A549 (cell line): ENCODE data around the gene HCFC2. TPM values are rescaled to one million over a fixed set of nuclear protein-coding genes. Genes with fewer than 3 reads are reported as not detected.

Source experiments
- ATAC-seq, 2 experiments: fragments of 200-7000 bp in 1 of 2; fragments of >200 bp in 1 of 2; cut with Nextera tagmentation in 1 of 2; cut with Tn5 transposase in 1 of 2; 3 replicates each; pipeline versions ENCODE4 v1.8.0 to v1.9.1; 2018 to 2020; ENCODE audit warnings: mild to moderate bottlenecking in 1 of 2, moderate library complexity in 1 of 2
- CTCF ChIA-PET: fragments of 300-600 bp; sonication (Branson Sonifier 250); formaldehyde crosslinking; extraction: SDS; loops from one replicate; lab custom pipeline; 2021; ENCODE audit warnings: antibody characterized with exemption, inconsistent platforms; lab: Yijun Ruan, JAX
- POLR2A ChIA-PET: fragments of 350-600 bp; formaldehyde crosslinking; extraction: SDS; loops from one replicate; lab custom pipeline; 2021; ENCODE audit warnings: antibody characterized with exemption, inconsistent platforms; lab: Yijun Ruan, JAX
- DNase-seq, 2 experiments: peaks; one replicate each; pipeline versions ENCODE4 v3.0.0 to v3.0.0-alpha.2; 2011 to 2016; ENCODE audit warnings: low read depth in 1 of 2, low spot score in 1 of 2
- FAIRE-seq: peaks from 2 replicates; lab custom pipeline; 2011; peaks lifted over from hg19 to GRCh38; lab: Jason Lieb, UNC
- H3K27ac ChIP-seq, 2 experiments: fragments of >200 bp; sonication (Bioruptor Twin); formaldehyde crosslinking; 3 replicates each; pipeline ENCODE4 v1.5.1; 2016 to 2017
- H3K4me1 ChIP-seq: fragments of >200 bp; sonication (Bioruptor Twin); formaldehyde crosslinking; 3 replicates; pipeline ENCODE4 v1.6.1; 2016
- H3K4me2 ChIP-seq: fragments of >200 bp; sonication (Bioruptor Twin); formaldehyde crosslinking; 3 replicates; pipeline ENCODE4 v1.6.1; 2016
- H3K4me3 ChIP-seq: fragments of >200 bp; sonication (Bioruptor Twin); formaldehyde crosslinking; 3 replicates; pipeline ENCODE4 v1.5.1; 2016
- H3K9me3 ChIP-seq: fragments of >200 bp; sonication (Bioruptor Twin); formaldehyde crosslinking; 3 replicates; pipeline ENCODE4 v1.6.1; 2016
- ATOH8 ChIP-seq: fragments of 250-450 bp; sonication (Bioruptor Pico); IDR thresholded peaks from 2 replicates; pipeline ENCODE4 v1.5.0; 2020; ENCODE audit warnings: low read depth, mild to moderate bottlenecking, moderate library complexity
- BCL3 ChIP-seq: fragments of >200 bp; sonication (Bioruptor Twin); formaldehyde crosslinking; IDR thresholded peaks from 3 replicates; pipeline ENCODE4 v1.6.1; 2016
- BHLHE40 ChIP-seq: IDR thresholded peaks from 2 replicates; pipeline ENCODE4 v1.6.1; 2012; ENCODE audit warnings: low read depth, low read length, inconsistent platforms
- CBX2 ChIP-seq: fragments of 200-600 bp; sonication (generic); IDR thresholded peaks from 2 replicates; pipeline ENCODE4 v1.6.1; 2016; ENCODE audit warnings: low read depth, mild to moderate bottlenecking, borderline replicate concordance
- CBX8 ChIP-seq: fragments of 200-600 bp; sonication (generic); IDR thresholded peaks from 2 replicates; pipeline ENCODE4 v1.6.1; 2016
- E2F6 ChIP-seq: IDR thresholded peaks from 2 replicates; pipeline ENCODE4 v1.6.1; 2012; ENCODE audit warnings: low read depth, borderline replicate concordance
- EHF ChIP-seq: fragments of 250-450 bp; sonication (Bioruptor Pico); IDR thresholded peaks from 2 replicates; pipeline ENCODE4 v1.5.0; 2020; ENCODE audit warnings: mild to moderate bottlenecking
- EHMT2 ChIP-seq: fragments of 200-600 bp; sonication (generic); IDR thresholded peaks from 2 replicates; pipeline ENCODE4 v1.6.1; 2016; ENCODE audit warnings: antibody characterized with exemption, low read depth, mild to moderate bottlenecking, moderate library complexity
- FOXS1 ChIP-seq: fragments of 250-450 bp; sonication (Bioruptor Pico); IDR thresholded peaks from 2 replicates; pipeline ENCODE4 v1.5.0; 2020; ENCODE audit warnings: mild to moderate bottlenecking, moderate library complexity
- GATA3 ChIP-seq: IDR thresholded peaks from 2 replicates; pipeline ENCODE4 v1.6.1; 2012; ENCODE audit warnings: borderline replicate concordance
- HES2 ChIP-seq: fragments of >200 bp; sonication (Bioruptor Twin); formaldehyde crosslinking; IDR thresholded peaks from 2 replicates; pipeline ENCODE4 v1.6.1; 2016
- HOXB5 ChIP-seq: fragments of 250-450 bp; sonication (Bioruptor Pico); IDR thresholded peaks from 2 replicates; pipeline ENCODE4 v1.5.0; 2020; ENCODE audit warnings: mild to moderate bottlenecking, moderate library complexity
- JUNB ChIP-seq: fragments of >200 bp; sonication (Bioruptor Twin); formaldehyde crosslinking; IDR thresholded peaks from 2 replicates; pipeline ENCODE4 v1.6.1; 2016
- KDM1A ChIP-seq: fragments of 200-600 bp; sonication (generic); IDR thresholded peaks from 2 replicates; pipeline ENCODE4 v1.6.1; 2016; ENCODE audit warnings: low read depth, mild to moderate bottlenecking
- MAFK ChIP-seq: fragments of 450-650 bp; IDR thresholded peaks from 2 replicates; pipeline ENCODE4 v1.6.1; 2014; ENCODE audit not compliant: partially characterized antibody
- MAX ChIP-seq: IDR thresholded peaks from 2 replicates; pipeline ENCODE4 v1.6.1; 2012
- MYC ChIP-seq: IDR thresholded peaks from 2 replicates; pipeline ENCODE4 v1.6.1; 2012; ENCODE audit warnings: mild to moderate bottlenecking, inconsistent platforms, low read length, improper control_type of control experiment, borderline replicate concordance
- NPAS2 ChIP-seq: fragments of 250-450 bp; sonication (Bioruptor Pico); IDR thresholded peaks from 2 replicates; pipeline ENCODE4 v1.8.0; 2022; ENCODE audit warnings: mild to moderate bottlenecking, moderate library complexity, borderline replicate concordance
- PBX3 ChIP-seq: IDR thresholded peaks from 2 replicates; pipeline ENCODE4 v1.6.1; 2012
- RAD21 ChIP-seq, 2 experiments: fragments of >200 bp in 1 of 2; sonication (Bioruptor Twin) in 1 of 2; formaldehyde crosslinking in 1 of 2; IDR thresholded peaks in 1 of 2; conservative IDR thresholded peaks in 1 of 2; 2 replicates in 1 of 2; 3 replicates in 1 of 2; pipeline ENCODE4 v1.6.1; 2012 to 2018; ENCODE audit warnings: inconsistent platforms in 1 of 2
- RARB ChIP-seq: fragments of 250-450 bp; sonication (Bioruptor Pico); IDR thresholded peaks from 2 replicates; pipeline ENCODE4 v1.8.0; 2021; ENCODE audit warnings: mild to moderate bottlenecking, moderate library complexity
- REST ChIP-seq: fragments of 200-600 bp; sonication (generic); IDR thresholded peaks from 2 replicates; pipeline ENCODE4 v1.6.1; 2016; ENCODE audit warnings: antibody characterized with exemption, mild to moderate bottlenecking, moderate library complexity
- RNF2 ChIP-seq: fragments of 200-600 bp; sonication (generic); IDR thresholded peaks from 2 replicates; pipeline ENCODE4 v1.6.1; 2016; ENCODE audit warnings: low read depth, mild to moderate bottlenecking, antibody characterized with exemption, moderate library complexity, borderline replicate concordance
- TFCP2L1 ChIP-seq: fragments of 250-450 bp; sonication (Bioruptor Pico); IDR thresholded peaks from 2 replicates; pipeline ENCODE4 v1.5.0; 2021; ENCODE audit warnings: mild to moderate bottlenecking
- ZNF302 ChIP-seq: fragments of 250-450 bp; sonication (Bioruptor Pico); IDR thresholded peaks from 2 replicates; pipeline ENCODE4 v1.9.0; 2021; ENCODE audit warnings: inconsistent platforms, mild to moderate bottlenecking, moderate library complexity
- WGBS: methylation state at CpG from one replicate; pipeline ENCODE4 v1.1.6; 2017; ENCODE audit errors: missing lambda C conversion rate; 5-methylcytosine and 5-hydroxymethylcytosine counted together
- polyA plus RNA-seq, 4 experiments: library from polyadenylated mRNA; depleted of rRNA in 3 of 4; stranded (reverse); fragments of >200 nt; fragmentation: RNase III in 1 of 4; extraction: RNeasy Plus Mini Kit Qiagen cat#74134 plus additional on column Dnase treatment in 1 of 4; gene quantifications; 2 replicates in 3 of 4; 3 replicates in 1 of 4; pipeline ENCODE4 v1.2.3, GENCODE V29; 2011 to 2017

The HCFC2 gene
- polyA plus RNA-seq, 2 of the 4 experiments (the other 2 are of a cell fraction) = 5.0 to 10.0 TPM

- CTCF ChIA-PET = no interaction called here
- no peak for ATAC-seq
These were observed 16.4 kb downstream of the HCFC2 start for GRCh38 chr12:104080764-104081163.

GRCh38 chr12:104083769-104084475 lies 19.6 kb downstream of the HCFC2 start:
- no peaks in the 10 kb centered on the region for H3K4me1 ChIP-seq
- 83% methylated on average over 8 of the region's 8 CpGs for WGBS
- no peak overlapping the region for H3K27ac ChIP-seq
- FAIRE-seq (no peak), DNase-seq (no peak), ATAC-seq (no peak)
- no peak overlapping the region for H3K4me2 ChIP-seq
- no peak overlapping the region for H3K4me3 ChIP-seq
- ChIA-PET POLR2A (no interaction called here), CTCF (interaction anchor here (0.7 to 1.9 kb wide), 4 partner anchors 21 to 37 kb away, joined by 3 to 6 read pairs (median 4); no protein-coding TSS in a partner anchor)
- no peaks in the 10 kb centered on the region for H3K9me3 ChIP-seq
- no peak for TF ChIP-seq FOXS1 (CRISPR knock-in tag)
- TF ChIP-seq MAFK = no peak
- no peak for TF ChIP-seq MAX
- no peak for TF ChIP-seq PBX3
- TF ChIP-seq EHF (CRISPR knock-in tag) = no peak
- no peak for TF ChIP-seq ZNF302 (CRISPR knock-in tag)
- TF ChIP-seq BCL3 = no peak
- no peak for TF ChIP-seq BHLHE40
- TF ChIP-seq CBX2 = no peak
- TF ChIP-seq RNF2 = no peak
- TF ChIP-seq TFCP2L1 (CRISPR knock-in tag) = no peak
- no peak for TF ChIP-seq JUNB
- TF ChIP-seq EHMT2 = no peak

More at GRCh38 chr12:104080764-104081163, 16.4 kb downstream of the HCFC2 start:
- Histone ChIP-seq H3K4me2 (no peak overlapping the region), H3K9me3 (no peaks in the 10 kb centered on the region), H3K27ac (no peak overlapping the region), H3K4me3 (no peak overlapping the region), H3K4me1 (no peaks in the 10 kb centered on the region)
- DNase-seq = no peak
- WGBS = 60% methylated on average over 1 of the region's 1 CpG
- FAIRE-seq = no peak
- POLR2A ChIA-PET = no interaction called here
- TF ChIP-seq NPAS2 (CRISPR knock-in tag) (no peak), MAFK (peak; percentile 71)

GRCh38 chr12:104090685-104091084 lies 26.4 kb downstream of the HCFC2 start:
- DNase-seq = no peak
- TF ChIP-seq REST (no peak), JUNB (no peak), HES2 (no peak), CBX8 (no peak), ATOH8 (CRISPR knock-in tag) (no peak), HOXB5 (no peak), KDM1A (no peak), CBX2 (no peak), FOXS1 (CRISPR knock-in tag) (no peak), MYC (no peak), MAX (no peak), RAD21 (conservative IDR thresholded peaks at IDR 0.05 in 1 of 2, IDR thresholded peaks at IDR 0.05 in 1 of 2) (no peak), GATA3 (no peak), TFCP2L1 (CRISPR knock-in tag) (no peak), E2F6 (no peak), RARB (CRISPR knock-in tag) (no peak)

More at GRCh38 chr12:104090685-104091084, 26.4 kb downstream of the HCFC2 start:
- FAIRE-seq (no peak), ATAC-seq (no peak)
- ChIA-PET POLR2A (interaction anchor here (0.8 kb wide), 1 partner anchor 125 kb away, joined by 3 read pairs; the partner anchor contains the start of gene TDG), CTCF (interaction anchor here (2.6 kb wide), 1 partner anchor 18 kb away, joined by 10 read pairs; no protein-coding TSS in a partner anchor)
- no peak overlapping the region for H3K4me3 ChIP-seq
- no peak overlapping the region for H3K27ac ChIP-seq
- WGBS = 93% methylated on average over 1 of the region's 1 CpG
- no peaks in the 10 kb centered on the region for H3K9me3 ChIP-seq
- no peaks in the 10 kb centered on the region for H3K4me1 ChIP-seq
- H3K4me2 ChIP-seq = no peak overlapping the region
